NCI-H1092 treated with DMSO at 0.1 percent for 48 hours (cell line): Measurements from ENCODE around the gene PAX7.

Source experiments
- DNase-seq: peaks from one replicate; lab custom pipeline; 2025; lab: John Stamatoyannopoulos, UW

The PAX7 gene

GRCh38 chr1:18618546-18619466 lies 11.8 kb upstream of the PAX7 start:
- DNase-seq = no peak

GRCh38 chr1:18619467-18619835 lies 11.2 kb upstream of the PAX7 start:
- DNase-seq = no peak

- no peak for DNase-seq
Observed at GRCh38 chr1:18628511-18628910, 2.1 kb upstream of the PAX7 start.

- DNase-seq = no peak
Observed at GRCh38 chr1:18629659-18630510, 761 bp upstream of the PAX7 start.

- no peak for DNase-seq
Observed at GRCh38 chr1:18631496-18632217, 1.0 kb downstream of the PAX7 start.

- DNase-seq = no peak
Observed at GRCh38 chr1:18632218-18632588, 1.6 kb downstream of the PAX7 start.

GRCh38 chr1:18632783-18633421 lies 2.3 kb downstream of the PAX7 start:
- peak; percentile 36 for DNase-seq

- DNase-seq = no peak
Observed at GRCh38 chr1:18633422-18634155, 2.9 kb downstream of the PAX7 start.

GRCh38 chr1:18634276-18634675 lies 3.6 kb downstream of the PAX7 start:
- no peak for DNase-seq

- DNase-seq = no peak
Observed at GRCh38 chr1:18635070-18635577, 4.5 kb downstream of the PAX7 start.

GRCh38 chr1:18635891-18636595 lies 5.4 kb downstream of the PAX7 start:
- no peak for DNase-seq

GRCh38 chr1:18636596-18637508 lies 6.2 kb downstream of the PAX7 start:
- no peak for DNase-seq

GRCh38 chr1:18637511-18637960 lies 6.9 kb downstream of the PAX7 start:
- DNase-seq = no peak

GRCh38 chr1:18637962-18638834 lies 7.6 kb downstream of the PAX7 start:
- DNase-seq = no peak

GRCh38 chr1:18638835-18639364 lies 8.3 kb downstream of the PAX7 start:
- no peak for DNase-seq

GRCh38 chr1:18639368-18640055 lies 8.9 kb downstream of the PAX7 start:
- DNase-seq = no peak
